ENCODE results near the gene GPR15LG. TPM values are rescaled to one million over a fixed set of nuclear protein-coding genes. Genes with fewer than 3 reads are reported as not detected.

The GPR15LG gene
- total RNA-seq, 1 experiment from 2014 or later, result not detected

- DNase-seq (ENCODE audit: low read depth), result no peak
Observed at GRCh38 chr10:84214046-84214572, 40.5 kb downstream of the GPR15LG start.

GRCh38 chr10:84214612-84215235, 41.1 kb downstream of the GPR15LG start:
- peak; percentile 28 for DNase-seq (ENCODE audit: low read depth)

- DNase-seq (ENCODE audit: low read depth), result no peak
Observed at GRCh38 chr10:84216834-84217233, 43.2 kb downstream of the GPR15LG start.

- no peak for DNase-seq (ENCODE audit: low read depth)
Observed at GRCh38 chr10:84217746-84218145, 44.1 kb downstream of the GPR15LG start.

GRCh38 chr10:84221916-84222315, 48.3 kb downstream of the GPR15LG start:
- no peak for DNase-seq (ENCODE audit: low read depth)

GRCh38 chr10:84224411-84225028, 50.9 kb downstream of the GPR15LG start:
- DNase-seq (ENCODE audit: low read depth), result no peak

GRCh38 chr10:84225427-84226173, 52.0 kb downstream of the GPR15LG start, which contains the start of gene LRIT2:
TSS of gene LRIT2 (minus strand) at chr10:84225544. CDS start at chr10:84225520, 24 bp downstream.
- no peak for DNase-seq (ENCODE audit: low read depth)

GRCh38 chr10:84226616-84227015, 53.0 kb downstream of the GPR15LG start:
- DNase-seq (ENCODE audit: low read depth), result no peak

- DNase-seq (ENCODE audit: low read depth), result no peak
Observed at GRCh38 chr10:84227810-84228209, 54.2 kb downstream of the GPR15LG start.

- DNase-seq (ENCODE audit: low read depth), result no peak
Observed at GRCh38 chr10:84230359-84230758, 56.8 kb downstream of the GPR15LG start.

GRCh38 chr10:84232376-84232775, 58.8 kb downstream of the GPR15LG start:
- DNase-seq (ENCODE audit: low read depth), result no peak

GRCh38 chr10:84233940-84234339, 60.3 kb downstream of the GPR15LG start:
- DNase-seq (ENCODE audit: low read depth), result no peak

GRCh38 chr10:84234479-84234878, 60.9 kb downstream of the GPR15LG start:
- DNase-seq (ENCODE audit: low read depth), result no peak

Other genes with a start within 250 kb of the GPR15LG start
- gene GHITM, start 34.3 kb upstream of the GPR15LG start, total RNA-seq (2014; rRNA removed), result 173 and 191 TPM in 2 replicates
- not detected in 2 replicates for gene CDHR1, start 20.7 kb downstream of the GPR15LG start, total RNA-seq (2014; rRNA removed)
- gene LRIT2, start 51.7 kb downstream of the GPR15LG start, total RNA-seq (2014; rRNA removed), result not detected in 2 replicates
- not detected in 2 replicates for gene LRIT1, start 67.7 kb downstream of the GPR15LG start, total RNA-seq (2014; rRNA removed)
- not detected in 2 replicates for gene RGR, start 71.3 kb downstream of the GPR15LG start, total RNA-seq (2014; rRNA removed)
- 20.8 and 25.0 TPM in 2 replicates for gene CCSER2, start 154.8 kb downstream of the GPR15LG start, total RNA-seq (2014; rRNA removed)

Data from LHCN-M2 (cell line).